Esophagus squamous epithelium (tissue), 5 donors: ENCODE data around the gene VPS26A. TPM values are rescaled to one million over a fixed set of nuclear protein-coding genes. Genes with fewer than 3 reads are reported as not detected.

Experiments used
- DNase-seq: peaks from one replicate; lab custom pipeline; 2025; lab: John Stamatoyannopoulos, UW
- H3K27ac ChIP-seq, 4 donors: fragments of 200-600 bp; sonication (generic); one replicate each; pipeline ENCODE4 v1.5.1; 2016 to 2019; ENCODE audit warnings: mild to moderate bottlenecking in 1 of 4
- H3K27me3 ChIP-seq, 4 donors: fragments of 200-600 bp; sonication (generic); 1 replicate in 3 of 4; 2 replicates in 1 of 4; pipeline versions ENCODE4 v1.5.1 to v1.6.0; 2017 to 2021; ENCODE audit warnings: antibody characterized with exemption in 1 of 4
- H3K36me3 ChIP-seq, 3 donors: fragments of 200-600 bp; sonication (generic); one replicate each; pipeline ENCODE4 v1.5.1; 2016 to 2019
- H3K4me1 ChIP-seq, 3 donors: fragments of 200-600 bp; sonication (generic); one replicate each; pipeline ENCODE4 v1.5.1; 2017 to 2019
- H3K4me3 ChIP-seq, 4 donors: fragments of 200-600 bp; sonication (generic); 1 replicate in 3 of 4; 2 replicates in 1 of 4; pipeline ENCODE4 v1.5.1; 2016 to 2019; ENCODE audit warnings: mild to moderate bottlenecking in 2 of 4, moderate library complexity in 1 of 4
- H3K9me3 ChIP-seq, 3 donors: fragments of 200-600 bp; sonication (generic); one replicate each; pipeline ENCODE4 v1.5.1; 2016 to 2019
- CTCF ChIP-seq, 6 experiments: fragments of 450-650 bp in 4 of 6; fragments of 200-600 bp in 2 of 6; sonication (generic) in 2 of 6; IDR thresholded peaks; one replicate each; pipeline ENCODE4 v1.5.1; 2016 to 2019; ENCODE audit warnings: antibody characterized with exemption in 6 of 6, mild to moderate bottlenecking in 4 of 6, moderate library complexity in 4 of 6
- POLR2A ChIP-seq, 4 donors: fragments of 450-650 bp; IDR thresholded peaks; one replicate each; pipeline ENCODE4 v1.6.1; 2017; ENCODE audit warnings: antibody characterized with exemption in 4 of 4, mild to moderate bottlenecking in 4 of 4, moderate library complexity in 3 of 4
- WGBS, 2 donors: methylation state at CpG; one replicate each; pipeline ENCODE4 v1.1.5; 2018; 5-methylcytosine and 5-hydroxymethylcytosine counted together
- intact Hi-C: fragments of 100-400 bp; cut with DNase I; formaldehyde crosslinking; loops from one replicate; pipeline ENCODE4 v1.15.0; 2022
- total RNA-seq, 4 donors: library from RNA; depleted of rRNA; stranded (reverse); fragments of >200 nt; gene quantifications; one replicate each; pipeline ENCODE4 v1.1.0, GENCODE V29; 2016
- donor health status: DM: yes; HTN: yes; CAD: no.

VPS26A gene
- total RNA-seq, 4 donors from 2014 or later, result 31.5 to 43.1 (median 37.4) TPM

DNA sequence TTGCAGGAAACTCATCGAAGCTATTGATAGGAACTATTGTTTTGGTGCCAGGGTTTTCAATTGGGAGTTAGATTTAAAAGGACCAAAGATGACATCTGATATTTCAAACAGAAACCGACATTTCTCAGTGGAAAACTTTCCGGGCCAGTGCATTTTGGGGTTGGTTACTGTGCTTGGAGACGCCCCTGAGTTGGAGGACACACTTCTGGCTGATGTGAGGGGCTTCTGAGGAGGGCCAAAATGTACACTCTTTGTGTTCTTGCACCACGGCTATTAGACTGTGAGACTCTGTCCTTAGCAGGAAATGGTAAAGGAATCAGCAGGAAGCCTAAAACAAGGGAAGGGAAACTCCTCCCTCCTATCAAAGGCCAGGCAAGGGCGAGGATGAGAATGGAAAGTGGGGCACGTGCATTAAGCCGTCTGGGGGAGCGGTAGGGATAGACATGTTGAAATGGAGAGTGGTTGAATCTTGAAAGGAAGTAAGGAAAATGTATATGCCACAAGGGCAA is 37.9 kb upstream of the VPS26A start:
- Histone ChIP-seq H3K9me3 (no peaks in the 10 kb centered on the region), H3K27ac (peak overlapping the region; percentile 32 to 88 (median 86)), H3K4me3 (peak overlapping the region in 2 of 4 donors; percentile 19 to 31), H3K27me3 (no peaks in the 10 kb centered on the region), H3K4me1 (peaks cover 0 to 25% (median 3%) of the 10 kb centered on the region in 3 donors), H3K36me3 (no peaks in the 10 kb centered on the region)
- 33 to 48% methylated on average over 7 to 9 of the region's 9 CpGs for WGBS, 2 donors
- TF ChIP-seq CTCF (IDR thresholded peaks at IDR 0.05) (no peak), POLR2A (IDR thresholded peaks at IDR 0.05) (peak in 1 of 4 donors; percentile 30)
- no peak for DNase-seq
- intact Hi-C loops, result no loop called here

GRCh38 chr10:69087590-69088470 is 36.1 kb upstream of the VPS26A start, which contains the start of gene SRGN:
TSS of gene SRGN (plus strand) at chr10:69088103. CDS start at chr10:69088158, 55 bp downstream.
- Histone ChIP-seq H3K9me3 (no peaks in the 10 kb centered on the region), H3K27ac (peak within 1 kb of the TSS; percentile 32 to 88 (median 86)), H3K36me3 (no peaks in the 10 kb centered on the region), H3K27me3 (no peaks in the 10 kb centered on the region), H3K4me1 (peaks cover 0 to 29% (median 3%) of the 10 kb centered on the region in 3 donors), H3K4me3 (peak within 1 kb of the TSS; percentile 11 to 61 (median 43))
- intact Hi-C loops, result no loop called here
- peak; percentile 43 for DNase-seq
- WGBS, 2 donors, result 33 to 57% methylated on average over 9 to 10 of the region's 10 CpGs
- no peak for TF ChIP-seq CTCF (IDR thresholded peaks at IDR 0.05)
- peak in 3 of 4 donors; percentile 76 to 94 (median 92) for TF ChIP-seq POLR2A (IDR thresholded peaks at IDR 0.05)

- Histone ChIP-seq H3K4me1 (peaks cover 0 to 29% (median 3%) of the 10 kb centered on the region in 3 donors), H3K27ac (peak overlapping the region; percentile 32 to 88 (median 86)), H3K36me3 (no peaks in the 10 kb centered on the region), H3K9me3 (no peaks in the 10 kb centered on the region), H3K27me3 (no peaks in the 10 kb centered on the region), H3K4me3 (peak overlapping the region; percentile 11 to 61 (median 43))
- intact Hi-C loops, result no loop called here
- TF ChIP-seq CTCF (IDR thresholded peaks at IDR 0.05), result no peak
- TF ChIP-seq POLR2A (IDR thresholded peaks at IDR 0.05), result no peak
- 46 to 47% methylated on average over 3 of the region's 3 CpGs for WGBS, 2 donors
- no peak for DNase-seq
Measured at GRCh38 chr10:69088471-69088769, 35.6 kb upstream of the VPS26A start.

- H3K27ac ChIP-seq, result peak overlapping the region; percentile 54 to 88 (median 86)
- 65 to 70% methylated on average over 10 of the region's 10 CpGs for WGBS, 2 donors
- peak overlapping the region; percentile 11 to 61 (median 43) for H3K4me3 ChIP-seq
Measured at GRCh38 chr10:69088801-69089501, 35.0 kb upstream of the VPS26A start.

More at GRCh38 chr10:69088801-69089501, 35.0 kb upstream of the VPS26A start:
- Histone ChIP-seq H3K4me1 (peaks cover 0 to 29% (median 3%) of the 10 kb centered on the region in 3 donors), H3K27me3 (no peaks in the 10 kb centered on the region), H3K36me3 (no peaks in the 10 kb centered on the region), H3K9me3 (no peaks in the 10 kb centered on the region)
- intact Hi-C loops, result no loop called here
- no peak for DNase-seq
- TF ChIP-seq POLR2A (IDR thresholded peaks at IDR 0.05), result peak in 2 of 4 donors; percentile 42 to 76
- TF ChIP-seq CTCF (IDR thresholded peaks at IDR 0.05), result no peak
